ENCODE results near the gene MICAL3. TPM values are rescaled to one million over a fixed set of nuclear protein-coding genes. Genes with fewer than 3 reads are reported as not detected.

The MICAL3 gene
- polyA plus RNA-seq, 3 donors = 0.23 to 0.84 TPM; not detected in 1

DNA sequence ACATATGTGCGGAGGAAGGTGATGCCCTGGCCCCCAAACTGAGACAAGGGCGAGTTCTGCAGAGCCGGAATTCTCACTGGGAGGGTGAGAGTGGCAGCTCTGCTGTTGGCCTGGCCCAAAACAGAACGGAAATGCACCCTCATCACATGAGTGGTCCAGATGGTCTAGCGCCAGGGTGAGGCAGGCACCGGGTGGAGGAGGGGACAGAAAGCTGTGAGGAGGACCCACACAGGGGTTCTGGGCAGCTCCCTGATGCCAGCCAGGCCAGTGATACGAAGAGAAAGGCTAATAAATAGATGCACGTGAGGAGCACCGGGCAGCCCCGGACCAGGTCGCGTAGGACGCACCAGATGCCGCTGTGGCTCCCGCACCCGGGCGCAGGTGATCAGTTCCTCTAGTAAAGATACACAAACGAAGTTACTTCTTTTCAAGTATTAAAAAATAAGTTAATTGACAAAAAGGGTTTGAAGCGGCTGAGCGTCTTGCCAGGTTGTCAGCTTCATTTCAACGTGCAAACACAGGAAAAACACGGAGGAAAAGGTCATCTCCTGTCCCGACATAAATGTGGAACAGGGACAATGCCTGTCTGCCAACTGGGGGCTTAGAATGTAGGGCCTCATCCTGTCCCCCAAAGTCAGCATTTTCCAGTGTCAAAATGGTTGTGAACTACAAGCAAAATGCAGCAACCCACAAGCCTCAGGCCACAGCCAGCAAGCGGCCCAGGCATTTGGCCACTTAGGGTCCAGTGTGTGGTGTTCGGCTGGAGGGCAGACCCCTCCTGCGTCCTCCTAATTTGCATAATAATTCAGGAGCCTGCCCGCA, 234.8 kb downstream of the MICAL3 start:
- no peak for DNase-seq
- H3K4me2 ChIP-seq (replicated peaks; ENCODE audit: extremely low read depth, low read length, poor library complexity, severe bottlenecking) = no peak overlapping the region
- H3K27me3 Mint-ChIP-seq (ENCODE audit: low read depth in 3 of 3) = peaks cover 0 to 3% (median 0%) of the 10 kb centered on the region in 3 donors
- H3K36me3 ChIP-seq (replicated peaks in 1 of 2; ENCODE audit: control insufficient read depth in 1 of 2, insufficient read depth in 2 of 2, low read length in 2 of 2) = no peaks in the 10 kb centered on the region
- no peak overlapping the region for H3K4me3 Mint-ChIP-seq
- H4K20me1 ChIP-seq (ENCODE audit: insufficient read depth, low read length) = peaks cover 4% of the 10 kb centered on the region
- intact Hi-C loops (cut with micrococcal nuclease) = loop anchor here in 1 of 2 donors (5.0 kb wide), 1 partner anchor 47 kb away; no protein-coding TSS in a partner anchor
- no peak overlapping the region for H3K27ac ChIP-seq (ENCODE audit: low read depth in 1 of 2, low read length in 2 of 2)
- no peak overlapping the region for H3K4me3 ChIP-seq (replicated peaks in 1 of 3; ENCODE audit: low read depth in 2 of 3, low read length in 3 of 3)
- peaks cover 4 to 26% of the 10 kb centered on the region in 2 donors for H3K4me1 ChIP-seq (ENCODE audit: control insufficient read depth in 1 of 2, insufficient read depth in 2 of 2, low read length in 2 of 2)
- no peaks in the 10 kb centered on the region for H3K9me3 Mint-ChIP-seq
- H2AFZ ChIP-seq (ENCODE audit: insufficient read depth, low read depth, low read length, poor library complexity, severe bottlenecking) = no peak overlapping the region
- TF ChIP-seq, protein P1, sequence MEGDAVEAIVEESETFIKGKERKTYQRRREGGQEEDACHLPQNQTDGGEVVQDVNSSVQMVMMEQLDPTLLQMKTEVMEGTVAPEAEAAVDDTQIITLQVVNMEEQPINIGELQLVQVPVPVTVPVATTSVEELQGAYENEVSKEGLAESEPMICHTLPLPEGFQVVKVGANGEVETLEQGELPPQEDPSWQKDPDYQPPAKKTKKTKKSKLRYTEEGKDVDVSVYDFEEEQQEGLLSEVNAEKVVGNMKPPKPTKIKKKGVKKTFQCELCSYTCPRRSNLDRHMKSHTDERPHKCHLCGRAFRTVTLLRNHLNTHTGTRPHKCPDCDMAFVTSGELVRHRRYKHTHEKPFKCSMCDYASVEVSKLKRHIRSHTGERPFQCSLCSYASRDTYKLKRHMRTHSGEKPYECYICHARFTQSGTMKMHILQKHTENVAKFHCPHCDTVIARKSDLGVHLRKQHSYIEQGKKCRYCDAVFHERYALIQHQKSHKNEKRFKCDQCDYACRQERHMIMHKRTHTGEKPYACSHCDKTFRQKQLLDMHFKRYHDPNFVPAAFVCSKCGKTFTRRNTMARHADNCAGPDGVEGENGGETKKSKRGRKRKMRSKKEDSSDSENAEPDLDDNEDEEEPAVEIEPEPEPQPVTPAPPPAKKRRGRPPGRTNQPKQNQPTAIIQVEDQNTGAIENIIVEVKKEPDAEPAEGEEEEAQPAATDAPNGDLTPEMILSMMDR (IDR thresholded peaks at IDR 0.05) = no peak
- 92% methylated on average over 15 of the region's 27 CpGs for WGBS (ENCODE audit: insufficient coverage)
- no peaks in the 10 kb centered on the region for H3K79me2 ChIP-seq (ENCODE audit: insufficient read depth, low read length)
- H3K4me1 Mint-ChIP-seq = peaks cover 11% of the 10 kb centered on the region
- no peaks in the 10 kb centered on the region for H3K9me3 ChIP-seq (replicated peaks in 1 of 2; ENCODE audit: control insufficient read depth in 1 of 2, insufficient read depth in 1 of 2, low read length in 2 of 2)
- peaks cover 0 to 2% of the 10 kb centered on the region in 2 donors for H3K36me3 Mint-ChIP-seq
- no peaks in the 10 kb centered on the region for H3K27me3 ChIP-seq (ENCODE audit: control insufficient read depth in 2 of 2, insufficient read depth in 2 of 2, low read length in 2 of 2)
- H3K9ac ChIP-seq (ENCODE audit: insufficient read depth, low read length, poor library complexity, severe bottlenecking) = no peak overlapping the region
- no peak overlapping the region for H3K27ac Mint-ChIP-seq

DNA sequence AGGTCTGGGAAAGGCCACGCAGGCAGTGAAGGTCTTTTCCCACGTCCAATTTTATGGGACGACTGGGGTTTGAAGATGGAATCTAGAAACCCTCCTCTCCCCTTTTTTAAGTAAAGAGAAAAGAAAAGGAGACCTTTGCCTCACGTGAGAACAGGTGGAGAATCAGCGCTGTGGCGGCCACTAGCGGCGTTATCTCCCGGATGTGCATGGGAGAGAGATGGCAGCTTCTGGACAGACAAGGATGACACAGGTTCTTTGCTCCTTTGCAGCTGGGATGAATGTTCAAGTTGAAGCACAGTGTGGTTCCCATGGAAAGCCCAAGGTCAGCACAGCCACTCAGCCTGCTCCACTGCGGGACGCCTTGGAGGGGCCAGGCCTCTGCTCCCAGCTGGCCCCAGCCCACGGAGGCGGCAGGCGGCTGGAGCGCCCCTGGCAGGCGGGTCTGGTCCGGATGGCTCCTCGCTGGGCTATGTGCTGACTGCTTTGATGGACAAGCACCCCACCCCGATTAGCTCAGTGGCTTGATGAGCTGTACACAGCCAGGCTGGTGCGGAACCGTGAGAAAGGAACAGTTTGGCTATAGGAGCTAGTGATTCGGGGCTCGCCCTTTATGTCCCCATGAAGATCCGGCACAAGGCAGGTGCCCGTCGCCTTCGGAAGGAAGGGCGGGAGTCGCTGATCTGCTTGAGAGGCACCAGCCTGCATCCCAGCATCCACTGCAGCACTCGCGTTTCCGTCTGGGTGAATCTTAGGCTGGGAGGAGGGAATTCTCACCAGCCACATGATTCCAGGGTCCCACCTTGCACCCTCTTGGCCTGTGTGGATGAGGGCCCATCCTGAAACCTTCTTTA, 235.6 kb downstream of the MICAL3 start:
- intact Hi-C loops (cut with micrococcal nuclease) = loop anchor here in 1 of 2 donors (5.0 kb wide), 1 partner anchor 46 kb away; no protein-coding TSS in a partner anchor
- H3K4me1 ChIP-seq (ENCODE audit: control insufficient read depth in 1 of 2, insufficient read depth in 2 of 2, low read length in 2 of 2) = peaks cover 4 to 26% of the 10 kb centered on the region in 2 donors
- 95% methylated on average over 20 of the region's 32 CpGs for WGBS (ENCODE audit: insufficient coverage)
- peaks cover 0 to 3% (median 0%) of the 10 kb centered on the region in 3 donors for H3K27me3 Mint-ChIP-seq (ENCODE audit: low read depth in 3 of 3)
- no peak overlapping the region for H3K4me3 Mint-ChIP-seq
- H3K9me3 ChIP-seq (replicated peaks in 1 of 2; ENCODE audit: control insufficient read depth in 1 of 2, insufficient read depth in 1 of 2, low read length in 2 of 2) = no peaks in the 10 kb centered on the region
- H3K27ac Mint-ChIP-seq = no peak overlapping the region
- H3K36me3 ChIP-seq (replicated peaks in 1 of 2; ENCODE audit: control insufficient read depth in 1 of 2, insufficient read depth in 2 of 2, low read length in 2 of 2) = no peaks in the 10 kb centered on the region
- TF ChIP-seq, protein P1 (IDR thresholded peaks at IDR 0.05) = no peak
- H3K36me3 Mint-ChIP-seq = peaks cover 2 to 7% of the 10 kb centered on the region in 2 donors
- H4K20me1 ChIP-seq (ENCODE audit: insufficient read depth, low read length) = peaks cover 4% of the 10 kb centered on the region
- no peaks in the 10 kb centered on the region for H3K9me3 Mint-ChIP-seq
- no peak for DNase-seq
- no peak overlapping the region for H3K4me2 ChIP-seq (replicated peaks; ENCODE audit: extremely low read depth, low read length, poor library complexity, severe bottlenecking)
- H3K4me1 Mint-ChIP-seq = peaks cover 11% of the 10 kb centered on the region
- H3K27ac ChIP-seq (ENCODE audit: low read depth in 1 of 2, low read length in 2 of 2) = no peak overlapping the region
- no peaks in the 10 kb centered on the region for H3K27me3 ChIP-seq (ENCODE audit: control insufficient read depth in 2 of 2, insufficient read depth in 2 of 2, low read length in 2 of 2)
- no peak overlapping the region for H3K9ac ChIP-seq (ENCODE audit: insufficient read depth, low read length, poor library complexity, severe bottlenecking)
- no peaks in the 10 kb centered on the region for H3K79me2 ChIP-seq (ENCODE audit: insufficient read depth, low read length)
- no peak overlapping the region for H3K4me3 ChIP-seq (replicated peaks in 1 of 3; ENCODE audit: low read depth in 2 of 3, low read length in 3 of 3)
- no peak overlapping the region for H2AFZ ChIP-seq (ENCODE audit: insufficient read depth, low read depth, low read length, poor library complexity, severe bottlenecking)

Data from CD14-positive monocyte (primary cell).